ENCODE measurements around the gene TBX1. TPM values are rescaled to one million over a fixed set of nuclear protein-coding genes. Genes with fewer than 3 reads are reported as not detected.

Gene TBX1
- total RNA-seq, 2 donors from 2014 or later: 7.5 to 8.1 TPM

GRCh38 chr22:19748139-19748538 lies 12.4 kb upstream of the TBX1 start:
- intact Hi-C loops (cut with DNase I): no loop called here
- DNase-seq (ENCODE audit: low spot score): no peak

- intact Hi-C loops (cut with DNase I): no loop called here
Observed at GRCh38 chr22:19748991-19749664, 11.4 kb upstream of the TBX1 start.

GRCh38 chr22:19749876-19750275 lies 10.7 kb upstream of the TBX1 start:
- intact Hi-C loops (cut with DNase I): no loop called here
- no peak for DNase-seq (ENCODE audit: low spot score)

More at GRCh38 chr22:19748991-19749664, 11.4 kb upstream of the TBX1 start:
- no peak for DNase-seq (ENCODE audit: low spot score)

- intact Hi-C loops (cut with DNase I): no loop called here
- DNase-seq (ENCODE audit: low spot score): no peak
Observed at GRCh38 chr22:19750507-19751490, 9.8 kb upstream of the TBX1 start.

GRCh38 chr22:19751497-19752245 lies 8.9 kb upstream of the TBX1 start:
- intact Hi-C loops (cut with DNase I): no loop called here
- DNase-seq (ENCODE audit: low spot score): no peak

- intact Hi-C loops (cut with DNase I): no loop called here
- no peak for DNase-seq (ENCODE audit: low spot score)
Observed at GRCh38 chr22:19753090-19753842, 7.3 kb upstream of the TBX1 start.

- intact Hi-C loops (cut with DNase I): no loop called here
Observed at GRCh38 chr22:19753996-19754700, 6.4 kb upstream of the TBX1 start.

GRCh38 chr22:19754701-19755144 lies 5.9 kb upstream of the TBX1 start:
- intact Hi-C loops (cut with DNase I): no loop called here
- DNase-seq (ENCODE audit: low spot score): no peak

More at GRCh38 chr22:19753996-19754700, 6.4 kb upstream of the TBX1 start:
- no peak for DNase-seq (ENCODE audit: low spot score)

GRCh38 chr22:19755145-19755710 lies 5.3 kb upstream of the TBX1 start:
- DNase-seq (ENCODE audit: low spot score): no peak
- intact Hi-C loops (cut with DNase I): no loop called here

GRCh38 chr22:19755722-19756287 lies 4.8 kb upstream of the TBX1 start:
- intact Hi-C loops (cut with DNase I): no loop called here

GRCh38 chr22:19756288-19757128 lies 4.1 kb upstream of the TBX1 start:
- no peak for DNase-seq (ENCODE audit: low spot score)
- intact Hi-C loops (cut with DNase I): no loop called here

More at GRCh38 chr22:19755722-19756287, 4.8 kb upstream of the TBX1 start:
- DNase-seq (ENCODE audit: low spot score): no peak

GRCh38 chr22:19757140-19757984 lies 3.2 kb upstream of the TBX1 start:
- DNase-seq (ENCODE audit: low spot score): no peak
- intact Hi-C loops (cut with DNase I): no loop called here

GRCh38 chr22:19757985-19758895 lies 2.3 kb upstream of the TBX1 start:
- intact Hi-C loops (cut with DNase I): no loop called here
- DNase-seq (ENCODE audit: low spot score): no peak

- DNase-seq (ENCODE audit: low spot score): no peak
- intact Hi-C loops (cut with DNase I): no loop called here
Observed at GRCh38 chr22:19758896-19759426, 1.6 kb upstream of the TBX1 start.

Measured in posterior vena cava (tissue), 2 donors.